Endothelial cell of umbilical vein (primary cell): ENCODE measurements around the gene CD44.

ENCODE experiments used
- CTCF ChIP-seq, 2 donors: IDR thresholded peaks; 1 replicate in 1 of 2; 2 replicates in 1 of 2; pipeline ENCODE4 v1.5.1; 2011; ENCODE audit warnings: low read length in 2 of 2, mild to moderate bottlenecking in 2 of 2, moderate library complexity in 2 of 2, control low read depth in 1 of 2, inconsistent platforms in 1 of 2, low read depth in 1 of 2; ENCODE audit not compliant: insufficient read depth in 1 of 2; ENCODE audit errors: extremely low read depth in 1 of 2
- EZH2 ChIP-seq: IDR thresholded peaks from 2 replicates; pipeline ENCODE4 v1.6.1; 2012; ENCODE audit warnings: borderline replicate concordance, low read depth, mild to moderate bottlenecking, moderate library complexity, low read length, inconsistent platforms; ENCODE audit not compliant: severe bottlenecking
- GATA2 ChIP-seq: IDR thresholded peaks from 2 replicates; pipeline ENCODE4 v1.7.0; 2011; ENCODE audit warnings: low read depth, mild to moderate bottlenecking, moderate library complexity, mixed read lengths, low read length; ENCODE audit not compliant: insufficient read length, insufficient read depth
- JUN ChIP-seq: IDR thresholded peaks from 2 replicates; pipeline ENCODE4 v1.6.1; 2011; ENCODE audit warnings: borderline replicate concordance, low read depth; ENCODE audit not compliant: insufficient read length, insufficient read depth
- MAX ChIP-seq: IDR thresholded peaks from 2 replicates; pipeline ENCODE4 v1.6.1; 2011; ENCODE audit not compliant: insufficient read depth, insufficient read length
- MYC ChIP-seq: IDR thresholded peaks from one replicate; pipeline ENCODE4 v1.6.1; 2011; ENCODE audit warnings: mild to moderate bottlenecking, low read depth, low read length
- POLR2A ChIP-seq: IDR thresholded peaks from 2 replicates; pipeline ENCODE4 v1.6.1; 2012; ENCODE audit warnings: low read depth, mild to moderate bottlenecking, control low read depth, low read length
- POLR2AphosphoS5 ChIP-seq: IDR thresholded peaks from 2 replicates; pipeline ENCODE4 v1.6.1; 2012; ENCODE audit warnings: low read depth, mild to moderate bottlenecking, control low read depth, low read length, moderate library complexity; ENCODE audit not compliant: insufficient read depth

GRCh38 chr11:35270342-35270741 is 131.4 kb downstream of the CD44 start:
- TF ChIP-seq POLR2AphosphoS5 (no peak), MAX (no peak), CTCF (IDR thresholded peaks at IDR 0.05; ENCODE audit: extremely low read depth in 1 of 2, insufficient read depth in 1 of 2, low read depth in 1 of 2, low read length in 2 of 2) (no peak), POLR2A (no peak), EZH2 (no peak), JUN (no peak), GATA2 (no peak), MYC (no peak)
